Parathyroid adenoma (tissue), 2 donors: ENCODE results near the gene SPATS2.

Experiments used
- H2AFZ ChIP-seq: fragments of 300-600 bp; sonication (generic); one replicate; pipeline ENCODE4 v1.7.0; 2017; ENCODE audit warnings: antibody characterized with exemption, mild to moderate bottlenecking
- H3K27ac ChIP-seq: fragments of 300-600 bp; sonication (generic); one replicate; pipeline ENCODE4 v1.7.0; 2017
- H3K27me3 ChIP-seq: fragments of 300-600 bp; sonication (generic); one replicate; pipeline ENCODE4 v1.7.0; 2017; ENCODE audit warnings: low read length; ENCODE audit not compliant: control insufficient read depth, insufficient read depth
- H3K36me3 ChIP-seq: fragments of 300-600 bp; sonication (generic); one replicate; pipeline ENCODE4 v1.7.0; 2017; ENCODE audit warnings: low read length; ENCODE audit not compliant: control insufficient read depth, insufficient read depth
- H3K4me1 ChIP-seq: fragments of 300-600 bp; sonication (generic); one replicate; pipeline ENCODE4 v1.7.0; 2017; ENCODE audit warnings: control low read depth
- H3K4me2 ChIP-seq: fragments of 300-600 bp; sonication (generic); one replicate; pipeline ENCODE4 v1.7.0; 2017; ENCODE audit warnings: low read length
- H3K4me3 ChIP-seq: fragments of 300-600 bp; sonication (generic); one replicate; pipeline ENCODE4 v1.7.0; 2017; ENCODE audit warnings: low read depth, low read length
- H3K79me2 ChIP-seq: fragments of 300-600 bp; sonication (generic); one replicate; pipeline ENCODE4 v1.7.0; 2017; ENCODE audit warnings: control low read depth
- H3K9ac ChIP-seq: fragments of 300-600 bp; sonication (generic); one replicate; pipeline ENCODE4 v1.7.0; 2017; ENCODE audit warnings: mild to moderate bottlenecking
- H3K9me3 ChIP-seq: fragments of 300-600 bp; sonication (generic); one replicate; pipeline ENCODE4 v1.7.0; 2017; ENCODE audit warnings: low read length; ENCODE audit not compliant: control insufficient read depth
- TF ChIP-seq, protein P1 (sequence below): fragments of 300-600 bp; sonication (generic); IDR thresholded peaks from one replicate; pipeline ENCODE4 v1.7.0; 2017; ENCODE audit warnings: antibody characterized with exemption, mild to moderate bottlenecking
- donor health status: primary hyperparathyroidism.

Gene SPATS2

GRCh38 chr12:49359671-49360070 is 7.6 kb upstream of the SPATS2 start:
- Histone ChIP-seq H3K4me3 (no peak overlapping the region), H3K4me1 (peaks cover 2% of the 10 kb centered on the region), H2AFZ (no peak overlapping the region), H3K27ac (no peak overlapping the region), H3K27me3 (no peaks in the 10 kb centered on the region), H3K9ac (no peak overlapping the region), H3K36me3 (no peaks in the 10 kb centered on the region), H3K9me3 (no peaks in the 10 kb centered on the region), H3K79me2 (no peaks in the 10 kb centered on the region), H3K4me2 (no peak overlapping the region)
- TF ChIP-seq, protein P1, sequence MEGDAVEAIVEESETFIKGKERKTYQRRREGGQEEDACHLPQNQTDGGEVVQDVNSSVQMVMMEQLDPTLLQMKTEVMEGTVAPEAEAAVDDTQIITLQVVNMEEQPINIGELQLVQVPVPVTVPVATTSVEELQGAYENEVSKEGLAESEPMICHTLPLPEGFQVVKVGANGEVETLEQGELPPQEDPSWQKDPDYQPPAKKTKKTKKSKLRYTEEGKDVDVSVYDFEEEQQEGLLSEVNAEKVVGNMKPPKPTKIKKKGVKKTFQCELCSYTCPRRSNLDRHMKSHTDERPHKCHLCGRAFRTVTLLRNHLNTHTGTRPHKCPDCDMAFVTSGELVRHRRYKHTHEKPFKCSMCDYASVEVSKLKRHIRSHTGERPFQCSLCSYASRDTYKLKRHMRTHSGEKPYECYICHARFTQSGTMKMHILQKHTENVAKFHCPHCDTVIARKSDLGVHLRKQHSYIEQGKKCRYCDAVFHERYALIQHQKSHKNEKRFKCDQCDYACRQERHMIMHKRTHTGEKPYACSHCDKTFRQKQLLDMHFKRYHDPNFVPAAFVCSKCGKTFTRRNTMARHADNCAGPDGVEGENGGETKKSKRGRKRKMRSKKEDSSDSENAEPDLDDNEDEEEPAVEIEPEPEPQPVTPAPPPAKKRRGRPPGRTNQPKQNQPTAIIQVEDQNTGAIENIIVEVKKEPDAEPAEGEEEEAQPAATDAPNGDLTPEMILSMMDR: no peak

DNA sequence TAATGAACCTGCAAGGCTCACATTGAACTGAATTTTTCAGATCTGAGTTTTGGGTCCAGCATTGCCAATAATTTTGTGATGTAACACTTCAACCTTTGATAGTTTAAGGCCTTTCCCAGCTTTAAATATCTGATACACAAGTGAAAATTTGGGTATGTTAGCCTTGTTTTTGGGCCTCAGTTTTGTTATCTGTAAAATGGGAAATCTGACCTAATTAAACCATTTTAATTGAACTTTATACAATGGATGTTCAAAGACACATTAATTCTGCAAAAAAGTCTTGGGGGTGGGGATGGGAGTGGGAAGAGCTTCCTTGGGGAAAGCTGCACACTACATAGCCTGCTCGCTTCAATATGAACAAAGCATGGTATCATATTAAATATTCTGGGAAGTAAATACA is 5.2 kb upstream of the SPATS2 start:
- Histone ChIP-seq H3K9me3 (no peaks in the 10 kb centered on the region), H3K79me2 (no peaks in the 10 kb centered on the region), H3K4me2 (no peak overlapping the region), H3K36me3 (no peaks in the 10 kb centered on the region), H3K4me3 (no peak overlapping the region), H3K9ac (no peak overlapping the region), H3K27me3 (no peaks in the 10 kb centered on the region), H2AFZ (no peak overlapping the region), H3K4me1 (peaks cover 2% of the 10 kb centered on the region), H3K27ac (no peak overlapping the region)
- TF ChIP-seq, protein P1: no peak

- TF ChIP-seq, protein P1: no peak
- H3K4me2 ChIP-seq: no peak overlapping the region
- H3K27me3 ChIP-seq: no peaks in the 10 kb centered on the region
- no peak overlapping the region for H3K27ac ChIP-seq
- no peaks in the 10 kb centered on the region for H3K9me3 ChIP-seq
- no peaks in the 10 kb centered on the region for H3K36me3 ChIP-seq
- no peaks in the 10 kb centered on the region for H3K4me1 ChIP-seq
- H2AFZ ChIP-seq: no peak overlapping the region
- H3K79me2 ChIP-seq: no peaks in the 10 kb centered on the region
- no peak overlapping the region for H3K4me3 ChIP-seq
- H3K9ac ChIP-seq: no peak overlapping the region
Measured at GRCh38 chr12:49364989-49365388, 2.3 kb upstream of the SPATS2 start.

DNA sequence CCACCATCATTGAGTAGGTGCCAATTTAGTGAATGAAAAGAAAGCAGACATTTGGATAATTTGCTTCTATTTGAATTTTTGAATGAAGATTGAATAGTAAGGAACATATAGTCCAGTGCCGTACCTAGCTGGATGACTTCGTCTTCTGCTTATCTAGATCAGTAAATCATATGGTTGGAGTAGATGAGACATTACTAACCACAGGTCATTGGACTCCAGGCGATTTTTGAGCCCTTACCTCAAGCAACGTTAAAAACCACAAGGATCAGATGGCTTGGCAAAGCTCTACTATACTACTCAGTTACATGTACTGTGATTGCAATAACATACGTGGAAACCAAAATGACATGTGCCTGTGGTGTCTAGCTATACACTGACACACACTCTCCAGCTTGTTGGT is 1.7 kb upstream of the SPATS2 start:
- Histone ChIP-seq H3K4me3 (no peak overlapping the region), H3K36me3 (no peaks in the 10 kb centered on the region), H3K9ac (no peak overlapping the region), H3K79me2 (no peaks in the 10 kb centered on the region), H3K4me1 (no peaks in the 10 kb centered on the region), H2AFZ (no peak overlapping the region), H3K4me2 (no peak overlapping the region), H3K27ac (no peak overlapping the region), H3K27me3 (no peaks in the 10 kb centered on the region), H3K9me3 (no peaks in the 10 kb centered on the region)
- TF ChIP-seq, protein P1: no peak

DNA sequence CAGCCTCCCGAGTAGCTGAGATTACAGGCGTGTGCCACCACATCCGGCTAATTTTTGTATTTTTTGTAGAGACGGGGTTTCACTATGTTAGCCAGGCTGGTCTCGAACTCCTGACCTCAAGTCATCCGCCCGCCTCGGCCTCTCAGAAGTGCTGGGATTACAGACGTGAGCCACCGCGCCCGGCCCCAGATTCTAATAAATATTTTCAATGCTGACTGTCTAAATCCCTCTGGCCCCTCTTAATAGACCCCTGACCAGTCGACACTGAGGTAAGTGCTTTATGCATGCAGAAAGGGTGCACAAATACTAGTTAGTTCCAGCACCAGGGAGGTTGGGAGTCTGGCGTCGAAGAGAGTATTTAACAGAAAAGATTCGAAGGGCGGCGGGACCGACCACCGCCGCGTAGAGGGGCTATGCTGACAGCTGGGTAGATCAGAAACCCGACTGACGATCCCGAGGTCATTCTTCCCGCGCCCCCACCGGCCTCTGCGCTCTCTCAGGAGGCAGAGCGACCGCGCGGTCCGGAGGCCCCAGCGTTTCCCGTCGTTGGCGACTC is 1.1 kb upstream of the SPATS2 start:
- Histone ChIP-seq H2AFZ (peak overlapping the region; percentile 97), H3K9me3 (no peaks in the 10 kb centered on the region), H3K4me2 (peak overlapping the region; percentile 96), H3K27ac (peak overlapping the region; percentile 79), H3K79me2 (no peaks in the 10 kb centered on the region), H3K9ac (peak overlapping the region; percentile 42), H3K27me3 (no peaks in the 10 kb centered on the region), H3K4me1 (no peaks in the 10 kb centered on the region), H3K4me3 (peak overlapping the region; percentile 96), H3K36me3 (no peaks in the 10 kb centered on the region)
- TF ChIP-seq, protein P1: no peak
